Measurements from ENCODE around the gene GALK1. TPM values are rescaled to one million over a fixed set of nuclear protein-coding genes. Genes with fewer than 3 reads are reported as not detected.

Gene GALK1
- total and polyA plus RNA-seq, 2 of the 13 experiments (the other 11 are each of a cell fraction or from before 2014, with no cell fraction given), result 59.9 to 93.6 TPM

DNA sequence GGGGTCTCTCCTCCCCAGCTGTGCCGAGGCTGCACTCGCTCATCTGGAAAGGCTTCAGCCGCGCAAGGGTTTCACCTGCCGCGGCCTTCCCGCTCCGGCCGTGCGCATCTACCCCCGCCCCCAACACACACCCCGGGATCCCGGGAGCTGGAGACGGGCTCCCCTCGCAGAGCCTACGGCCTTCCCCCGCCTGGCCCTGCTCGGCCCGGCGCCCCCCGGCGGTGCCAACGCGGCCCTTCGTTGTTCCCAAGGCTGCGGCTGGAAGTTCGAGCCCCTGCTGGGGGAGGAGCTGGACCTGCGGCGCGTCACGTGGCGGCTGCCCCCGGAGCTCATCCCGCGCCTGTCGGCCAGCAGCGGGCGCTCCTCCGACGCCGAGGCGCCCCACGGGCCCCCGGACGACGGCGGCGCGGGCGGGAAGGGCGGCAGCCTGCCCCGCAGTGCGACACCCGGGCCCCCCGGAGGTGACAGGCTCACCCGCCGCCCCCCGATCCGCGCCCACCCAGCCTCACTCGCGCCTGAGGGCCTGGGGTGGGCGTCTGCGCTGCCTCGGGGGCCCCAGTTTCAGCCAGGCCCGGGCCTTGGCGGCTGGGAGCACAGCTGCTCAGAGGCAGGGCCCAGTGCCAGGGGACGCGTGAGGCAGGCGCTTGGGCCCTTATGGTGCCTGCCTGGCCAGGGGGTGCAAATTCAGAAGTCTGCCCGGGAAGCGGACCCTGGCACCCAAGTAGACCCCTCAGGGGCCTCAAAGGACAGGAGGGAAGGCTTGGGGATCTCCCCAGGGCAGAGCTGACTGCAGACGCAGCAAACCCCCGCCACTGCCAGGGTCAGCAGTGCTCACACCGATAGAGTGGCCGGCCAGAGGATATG is 11.2 kb downstream of the GALK1 start (continued):
- TF ChIP-seq, protein P1, sequence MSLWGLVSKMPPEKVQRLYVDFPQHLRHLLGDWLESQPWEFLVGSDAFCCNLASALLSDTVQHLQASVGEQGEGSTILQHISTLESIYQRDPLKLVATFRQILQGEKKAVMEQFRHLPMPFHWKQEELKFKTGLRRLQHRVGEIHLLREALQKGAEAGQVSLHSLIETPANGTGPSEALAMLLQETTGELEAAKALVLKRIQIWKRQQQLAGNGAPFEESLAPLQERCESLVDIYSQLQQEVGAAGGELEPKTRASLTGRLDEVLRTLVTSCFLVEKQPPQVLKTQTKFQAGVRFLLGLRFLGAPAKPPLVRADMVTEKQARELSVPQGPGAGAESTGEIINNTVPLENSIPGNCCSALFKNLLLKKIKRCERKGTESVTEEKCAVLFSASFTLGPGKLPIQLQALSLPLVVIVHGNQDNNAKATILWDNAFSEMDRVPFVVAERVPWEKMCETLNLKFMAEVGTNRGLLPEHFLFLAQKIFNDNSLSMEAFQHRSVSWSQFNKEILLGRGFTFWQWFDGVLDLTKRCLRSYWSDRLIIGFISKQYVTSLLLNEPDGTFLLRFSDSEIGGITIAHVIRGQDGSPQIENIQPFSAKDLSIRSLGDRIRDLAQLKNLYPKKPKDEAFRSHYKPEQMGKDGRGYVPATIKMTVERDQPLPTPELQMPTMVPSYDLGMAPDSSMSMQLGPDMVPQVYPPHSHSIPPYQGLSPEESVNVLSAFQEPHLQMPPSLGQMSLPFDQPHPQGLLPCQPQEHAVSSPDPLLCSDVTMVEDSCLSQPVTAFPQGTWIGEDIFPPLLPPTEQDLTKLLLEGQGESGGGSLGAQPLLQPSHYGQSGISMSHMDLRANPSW (CRISPR knock-in tag; IDR thresholded peaks at IDR 0.05; ENCODE audit: borderline replicate concordance), result no peak; the same call in 1 of the 2 replicates
- TF ChIP-seq MED1 (CRISPR knock-in tag; IDR thresholded peaks at IDR 0.05), result peak; percentile 63
- TF ChIP-seq ZNF572 (CRISPR knock-in tag; IDR thresholded peaks at IDR 0.05), result no peak
- TF ChIP-seq ETV6 (CRISPR knock-in tag; conservative IDR thresholded peaks at IDR 0.05), result peak; percentile 55; the same call in 1 of the 2 replicates
- TF ChIP-seq CBFB (CRISPR knock-in tag; IDR thresholded peaks at IDR 0.05), result peak; percentile 47; the same call in 1 of the 2 replicates
- TF ChIP-seq, protein P2, sequence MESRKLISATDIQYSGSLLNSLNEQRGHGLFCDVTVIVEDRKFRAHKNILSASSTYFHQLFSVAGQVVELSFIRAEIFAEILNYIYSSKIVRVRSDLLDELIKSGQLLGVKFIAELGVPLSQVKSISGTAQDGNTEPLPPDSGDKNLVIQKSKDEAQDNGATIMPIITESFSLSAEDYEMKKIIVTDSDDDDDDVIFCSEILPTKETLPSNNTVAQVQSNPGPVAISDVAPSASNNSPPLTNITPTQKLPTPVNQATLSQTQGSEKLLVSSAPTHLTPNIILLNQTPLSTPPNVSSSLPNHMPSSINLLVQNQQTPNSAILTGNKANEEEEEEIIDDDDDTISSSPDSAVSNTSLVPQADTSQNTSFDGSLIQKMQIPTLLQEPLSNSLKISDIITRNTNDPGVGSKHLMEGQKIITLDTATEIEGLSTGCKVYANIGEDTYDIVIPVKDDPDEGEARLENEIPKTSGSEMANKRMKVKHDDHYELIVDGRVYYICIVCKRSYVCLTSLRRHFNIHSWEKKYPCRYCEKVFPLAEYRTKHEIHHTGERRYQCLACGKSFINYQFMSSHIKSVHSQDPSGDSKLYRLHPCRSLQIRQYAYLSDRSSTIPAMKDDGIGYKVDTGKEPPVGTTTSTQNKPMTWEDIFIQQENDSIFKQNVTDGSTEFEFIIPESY (CRISPR knock-in tag; IDR thresholded peaks at IDR 0.05), result peak; percentile 75
- TF ChIP-seq NCOA1 (CRISPR knock-in tag; IDR thresholded peaks at IDR 0.05), result peak; percentile 9; the same call in 1 of the 2 replicates
- no peak for TF ChIP-seq SMARCE1 (IDR thresholded peaks at IDR 0.05; ENCODE audit: borderline replicate concordance)
- TF ChIP-seq ZKSCAN1 (IDR thresholded peaks at IDR 0.05; ENCODE audit: low read length), result no peak
- peak; percentile 36; the same call in 1 of the 2 replicates for TF ChIP-seq KLF12 (CRISPR knock-in tag; IDR thresholded peaks at IDR 0.05; ENCODE audit: borderline replicate concordance)
- TF ChIP-seq RNF2 (conservative IDR thresholded peaks at IDR 0.05; ENCODE audit: low read depth), result peak; percentile 85; the same call in 1 of the 2 replicates
- peak; percentile 59 for TF ChIP-seq ZNF546 (CRISPR knock-in tag; conservative IDR thresholded peaks at IDR 0.05)
- peak; percentile 43; the same call in 1 of the 2 replicates for TF ChIP-seq POGZ (CRISPR knock-in tag; IDR thresholded peaks at IDR 0.05)
- TF ChIP-seq FOXC1 (CRISPR knock-in tag; IDR thresholded peaks at IDR 0.05; ENCODE audit: borderline replicate concordance), result no peak; the same call in none of the 2 replicates
- 0 out of 2 replicates have a peak, but pooled peaks have one; percentile 15 for TF ChIP-seq ZFAT (CRISPR knock-in tag; conservative IDR thresholded peaks at IDR 0.05)
- no peak for TF ChIP-seq ZBTB1 (CRISPR knock-in tag; IDR thresholded peaks at IDR 0.05; ENCODE audit: borderline replicate concordance)
- TF ChIP-seq ZFP90 (CRISPR knock-in tag; IDR thresholded peaks at IDR 0.05; ENCODE audit: borderline replicate concordance), result peak; percentile 83; the same call in 1 of the 2 replicates
- peak; percentile 74 for TF ChIP-seq ELF3 (CRISPR knock-in tag; IDR thresholded peaks at IDR 0.05)
- no peak for TF ChIP-seq ZNF3 (CRISPR knock-in tag; IDR thresholded peaks at IDR 0.05)
- TF ChIP-seq FOXK1 (CRISPR knock-in tag; IDR thresholded peaks at IDR 0.05; ENCODE audit: borderline replicate concordance, low read depth), result peak; percentile 33; the same call in 1 of the 2 replicates
- no peak for TF ChIP-seq TEAD2 (CRISPR knock-in tag; IDR thresholded peaks at IDR 0.05)
- TF ChIP-seq ZNF556 (CRISPR knock-in tag; IDR thresholded peaks at IDR 0.05; ENCODE audit: borderline replicate concordance), result peak; percentile 92; the same call in 1 of the 2 replicates
- peak; percentile 86 for TF ChIP-seq ZNF776 (CRISPR knock-in tag; IDR thresholded peaks at IDR 0.05)

Data from HepG2 (cell line).